ENCODE measurements around the gene LSM4.
"Not testable (repeated sequence)": the region's sequence is repeated elsewhere in the genome, so short reads cannot be mapped to it uniquely, and the experiment has no call there.

LSM4 gene

DNA sequence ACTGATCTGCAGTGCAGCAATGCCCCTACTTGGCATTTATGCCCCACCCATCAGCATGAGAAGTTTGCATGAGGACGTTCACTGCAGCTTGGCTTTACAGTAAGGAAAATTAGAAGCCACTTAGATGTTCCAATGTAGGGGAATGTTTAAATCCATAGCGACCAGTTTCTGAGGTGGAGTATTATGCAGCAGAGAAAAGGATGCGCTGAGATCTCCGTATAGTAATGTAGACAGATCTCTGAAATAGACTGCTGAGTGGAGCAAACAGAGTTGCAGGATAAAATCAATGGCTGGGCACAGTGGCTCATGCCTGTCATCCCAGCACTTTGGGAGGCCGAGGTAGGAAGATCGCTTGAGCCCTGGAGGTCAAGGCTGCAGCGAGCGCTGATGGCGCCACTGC, 27.6 kb upstream of the LSM4 start:
- peaks cover 2% of the 10 kb centered on the region for H3K36me3 ChIP-seq (ENCODE audit: control insufficient read depth, insufficient read depth, low read length)
- no peak overlapping the region for H3K4me3 ChIP-seq (ENCODE audit: low read length)
- H3K9ac ChIP-seq (ENCODE audit: low read length), result no peak overlapping the region
- H3K27me3 ChIP-seq (ENCODE audit: control insufficient read depth, insufficient read depth, low read length), result no peaks in the 10 kb centered on the region
- H3K27ac ChIP-seq (ENCODE audit: low read depth, low read length), result no peak overlapping the region
- H3K4me1 ChIP-seq (ENCODE audit: control insufficient read depth, insufficient read depth, low read length), result no peaks in the 10 kb centered on the region

DNA sequence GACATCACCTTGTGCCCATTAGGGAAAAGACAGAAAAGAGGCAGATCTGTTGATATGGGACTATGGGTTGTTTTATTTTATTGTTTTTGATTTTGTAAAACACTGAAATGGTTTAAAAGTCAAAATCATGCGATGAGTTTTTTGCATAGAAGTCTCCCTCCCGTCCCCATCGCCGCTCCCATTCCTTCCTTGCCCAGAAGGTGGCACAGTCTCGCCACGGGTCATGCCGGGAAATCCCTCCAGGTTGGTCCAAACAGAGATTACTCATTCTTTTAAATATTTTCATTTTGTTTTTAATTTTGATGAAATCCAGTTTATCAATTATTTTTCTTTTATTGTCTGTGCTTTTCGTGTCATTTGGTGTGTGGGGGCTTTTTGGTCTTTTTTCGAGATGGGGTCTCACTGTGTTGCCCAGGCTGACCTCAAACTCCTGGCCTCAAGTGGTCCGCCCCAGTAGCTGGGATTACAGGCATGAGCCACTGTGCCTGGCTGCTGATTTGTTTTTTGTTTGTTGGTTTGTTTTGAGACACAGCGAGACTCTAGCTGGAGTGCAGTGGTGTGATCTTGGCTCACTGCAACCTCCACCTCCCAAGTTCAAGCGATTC, 26.8 kb upstream of the LSM4 start:
- Histone ChIP-seq H3K4me3 (ENCODE audit: low read length) (no peak overlapping the region), H3K27me3 (ENCODE audit: control insufficient read depth, insufficient read depth, low read length) (no peaks in the 10 kb centered on the region), H3K27ac (ENCODE audit: low read depth, low read length) (no peak overlapping the region), H3K36me3 (ENCODE audit: control insufficient read depth, insufficient read depth, low read length) (peaks cover 5% of the 10 kb centered on the region), H3K4me1 (ENCODE audit: control insufficient read depth, insufficient read depth, low read length) (no peaks in the 10 kb centered on the region), H3K9ac (ENCODE audit: low read length) (no peak overlapping the region)

DNA sequence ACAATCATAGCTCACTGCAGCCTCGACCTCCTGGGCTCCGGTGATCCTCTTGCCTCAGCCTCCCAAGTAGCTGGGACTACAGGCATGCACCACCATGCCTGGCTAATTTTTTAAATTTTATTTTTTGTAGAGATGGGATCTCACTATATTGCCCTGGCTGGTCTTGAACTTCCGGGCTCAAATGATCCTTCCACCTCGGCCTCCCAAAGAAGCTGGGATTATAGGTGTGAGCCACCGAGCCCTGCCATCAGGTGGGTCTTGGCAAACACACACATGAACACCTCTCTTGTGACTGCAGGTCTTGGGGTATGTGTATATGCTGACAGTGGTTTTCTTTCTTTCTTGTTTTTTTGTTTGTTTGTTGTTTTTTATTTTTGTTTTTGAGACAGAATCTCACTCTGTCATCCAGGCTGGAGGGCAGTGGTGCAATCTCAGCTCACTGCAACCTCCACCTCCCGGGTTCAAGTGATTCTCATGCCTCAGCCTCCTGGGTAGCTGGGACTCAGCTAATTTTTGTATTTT, 26.0 kb upstream of the LSM4 start:
- H3K4me3 ChIP-seq (ENCODE audit: low read length); H3K36me3 ChIP-seq (ENCODE audit: control insufficient read depth, insufficient read depth, low read length); H3K27ac ChIP-seq (ENCODE audit: low read depth, low read length); H3K4me1 ChIP-seq (ENCODE audit: control insufficient read depth, insufficient read depth, low read length); H3K9ac ChIP-seq (ENCODE audit: low read length); H3K27me3 ChIP-seq (ENCODE audit: control insufficient read depth, insufficient read depth, low read length): not testable (repeated sequence)

DNA sequence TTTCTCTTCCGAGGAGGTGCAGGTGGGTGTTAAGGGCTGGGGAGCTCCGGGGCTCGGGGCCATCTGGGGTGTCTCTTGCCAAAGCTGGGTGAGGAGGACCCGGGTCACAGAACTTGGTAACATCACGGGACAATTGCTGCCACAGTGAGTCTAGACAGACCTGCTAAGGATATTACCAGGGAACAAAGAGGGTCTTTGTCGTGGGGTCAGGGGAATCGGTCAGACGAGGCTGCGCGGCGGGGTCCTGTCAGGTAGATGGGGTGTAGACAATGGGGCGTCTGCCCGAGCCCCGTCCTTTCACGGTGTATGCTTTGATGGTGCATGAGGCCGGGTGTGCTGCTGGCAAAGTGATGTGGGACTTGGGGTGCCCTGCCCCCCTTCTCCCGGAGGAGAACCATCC, 25.3 kb upstream of the LSM4 start:
- H3K36me3 ChIP-seq (ENCODE audit: control insufficient read depth, insufficient read depth, low read length), result peaks cover 5% of the 10 kb centered on the region
- H3K27me3 ChIP-seq (ENCODE audit: control insufficient read depth, insufficient read depth, low read length), result no peaks in the 10 kb centered on the region
- H3K4me1 ChIP-seq (ENCODE audit: control insufficient read depth, insufficient read depth, low read length), result no peaks in the 10 kb centered on the region
- no peak overlapping the region for H3K9ac ChIP-seq (ENCODE audit: low read length)
- no peak overlapping the region for H3K27ac ChIP-seq (ENCODE audit: low read depth, low read length)
- no peak overlapping the region for H3K4me3 ChIP-seq (ENCODE audit: low read length)

DNA sequence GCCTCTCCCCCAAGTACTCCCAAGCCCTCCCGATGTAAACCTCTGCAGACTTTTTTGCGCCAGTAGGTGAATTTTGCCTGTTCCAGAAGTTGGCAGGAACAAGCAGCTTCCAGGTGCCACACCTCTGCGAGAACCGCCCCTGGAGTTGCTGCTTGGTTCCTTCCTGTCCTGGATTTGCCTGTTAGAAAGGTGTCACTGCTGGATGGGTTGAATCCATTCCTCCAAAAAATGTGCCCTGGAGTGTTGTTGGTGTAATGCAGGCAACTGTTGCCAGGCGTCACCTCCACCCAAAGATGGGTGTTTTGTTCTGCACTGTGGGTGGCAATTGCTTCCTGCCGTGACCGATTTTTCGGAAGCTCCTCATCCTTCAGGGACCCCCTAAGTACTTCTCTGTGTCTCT, 23.2 kb upstream of the LSM4 start:
- Histone ChIP-seq H3K27me3 (ENCODE audit: control insufficient read depth, insufficient read depth, low read length) (no peaks in the 10 kb centered on the region), H3K27ac (ENCODE audit: low read depth, low read length) (no peak overlapping the region), H3K36me3 (ENCODE audit: control insufficient read depth, insufficient read depth, low read length) (peaks cover 5% of the 10 kb centered on the region), H3K4me1 (ENCODE audit: control insufficient read depth, insufficient read depth, low read length) (no peaks in the 10 kb centered on the region), H3K9ac (ENCODE audit: low read length) (no peak overlapping the region), H3K4me3 (ENCODE audit: low read length) (no peak overlapping the region)

DNA sequence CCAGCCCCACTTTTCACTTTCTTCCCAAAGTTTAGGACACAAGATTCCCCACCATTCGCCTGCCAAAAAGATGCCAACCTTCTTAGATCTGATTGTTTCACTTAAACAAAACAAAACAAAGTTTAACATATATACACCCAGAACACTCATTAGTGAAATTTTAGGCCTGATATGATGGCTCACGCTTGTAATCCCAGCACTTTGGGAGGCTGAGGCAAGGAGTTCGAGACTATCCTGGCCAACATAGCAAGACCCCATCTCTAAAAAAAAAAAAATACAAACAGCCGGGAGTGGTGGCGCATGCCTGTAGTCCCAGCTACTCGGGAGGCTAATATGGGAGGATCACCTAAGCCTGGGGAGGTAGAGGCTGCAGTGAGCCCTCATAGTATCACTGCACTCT, 22.4 kb upstream of the LSM4 start:
- H3K4me3 ChIP-seq (ENCODE audit: low read length), result no peak overlapping the region
- H3K9ac ChIP-seq (ENCODE audit: low read length), result no peak overlapping the region
- no peak overlapping the region for H3K27ac ChIP-seq (ENCODE audit: low read depth, low read length)
- H3K36me3 ChIP-seq (ENCODE audit: control insufficient read depth, insufficient read depth, low read length), result peaks cover 5% of the 10 kb centered on the region
- no peaks in the 10 kb centered on the region for H3K27me3 ChIP-seq (ENCODE audit: control insufficient read depth, insufficient read depth, low read length)
- no peaks in the 10 kb centered on the region for H3K4me1 ChIP-seq (ENCODE audit: control insufficient read depth, insufficient read depth, low read length)

DNA sequence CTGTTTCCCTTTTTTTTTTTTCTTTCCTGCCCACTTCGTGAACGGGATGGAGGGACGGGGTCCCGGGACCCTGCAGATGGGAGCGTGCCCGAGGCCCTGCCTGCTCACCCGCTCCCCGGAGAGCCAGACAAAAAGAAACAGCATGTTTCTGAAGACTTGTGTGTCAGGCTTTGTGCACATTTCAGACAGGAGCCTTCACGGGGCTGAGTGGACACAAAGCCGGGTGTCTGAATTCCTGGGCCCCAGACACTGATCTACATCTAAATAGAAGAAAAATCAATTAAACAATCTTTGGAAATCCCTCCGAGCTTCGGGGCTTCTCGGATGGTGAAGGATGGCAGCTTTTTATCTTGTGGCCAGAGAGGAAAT, 21.7 kb upstream of the LSM4 start:
- Histone ChIP-seq H3K36me3 (ENCODE audit: control insufficient read depth, insufficient read depth, low read length) (peaks cover 5% of the 10 kb centered on the region), H3K4me3 (ENCODE audit: low read length) (no peak overlapping the region), H3K9ac (ENCODE audit: low read length) (no peak overlapping the region), H3K4me1 (ENCODE audit: control insufficient read depth, insufficient read depth, low read length) (no peaks in the 10 kb centered on the region), H3K27me3 (ENCODE audit: control insufficient read depth, insufficient read depth, low read length) (no peaks in the 10 kb centered on the region), H3K27ac (ENCODE audit: low read depth, low read length) (no peak overlapping the region)

DNA sequence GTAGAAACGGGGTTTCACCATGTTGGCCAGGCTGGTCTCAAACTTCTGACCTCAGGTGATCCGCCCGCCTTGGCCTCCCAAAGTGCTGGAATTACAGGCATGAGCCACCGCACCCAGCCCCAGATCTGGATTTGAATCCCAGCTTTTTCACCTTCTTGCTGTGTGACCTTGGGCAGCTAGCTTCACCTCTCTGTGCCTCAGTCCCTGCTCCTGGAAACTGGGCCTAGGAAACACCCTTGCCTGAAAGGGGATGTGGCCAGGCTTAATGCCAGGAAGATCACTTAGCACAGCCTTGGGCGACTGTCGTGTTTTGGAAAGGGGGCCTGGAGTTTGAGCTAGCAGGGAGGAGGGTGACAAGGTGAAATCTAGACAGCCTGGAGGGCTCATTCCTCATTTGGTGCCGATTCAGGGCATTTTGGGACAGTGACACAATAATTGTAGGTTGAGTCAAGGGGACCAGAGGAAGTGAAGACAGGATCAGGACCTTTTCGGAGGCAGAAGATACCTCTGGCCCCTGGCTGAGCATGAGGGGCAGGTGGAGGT, 19.3 kb upstream of the LSM4 start:
- H3K27ac ChIP-seq (ENCODE audit: low read depth, low read length), result no peak overlapping the region
- H3K4me1 ChIP-seq (ENCODE audit: control insufficient read depth, insufficient read depth, low read length), result no peaks in the 10 kb centered on the region
- H3K36me3 ChIP-seq (ENCODE audit: control insufficient read depth, insufficient read depth, low read length), result peaks cover 5% of the 10 kb centered on the region
- no peak overlapping the region for H3K4me3 ChIP-seq (ENCODE audit: low read length)
- H3K9ac ChIP-seq (ENCODE audit: low read length), result no peak overlapping the region
- H3K27me3 ChIP-seq (ENCODE audit: control insufficient read depth, insufficient read depth, low read length), result no peaks in the 10 kb centered on the region

DNA sequence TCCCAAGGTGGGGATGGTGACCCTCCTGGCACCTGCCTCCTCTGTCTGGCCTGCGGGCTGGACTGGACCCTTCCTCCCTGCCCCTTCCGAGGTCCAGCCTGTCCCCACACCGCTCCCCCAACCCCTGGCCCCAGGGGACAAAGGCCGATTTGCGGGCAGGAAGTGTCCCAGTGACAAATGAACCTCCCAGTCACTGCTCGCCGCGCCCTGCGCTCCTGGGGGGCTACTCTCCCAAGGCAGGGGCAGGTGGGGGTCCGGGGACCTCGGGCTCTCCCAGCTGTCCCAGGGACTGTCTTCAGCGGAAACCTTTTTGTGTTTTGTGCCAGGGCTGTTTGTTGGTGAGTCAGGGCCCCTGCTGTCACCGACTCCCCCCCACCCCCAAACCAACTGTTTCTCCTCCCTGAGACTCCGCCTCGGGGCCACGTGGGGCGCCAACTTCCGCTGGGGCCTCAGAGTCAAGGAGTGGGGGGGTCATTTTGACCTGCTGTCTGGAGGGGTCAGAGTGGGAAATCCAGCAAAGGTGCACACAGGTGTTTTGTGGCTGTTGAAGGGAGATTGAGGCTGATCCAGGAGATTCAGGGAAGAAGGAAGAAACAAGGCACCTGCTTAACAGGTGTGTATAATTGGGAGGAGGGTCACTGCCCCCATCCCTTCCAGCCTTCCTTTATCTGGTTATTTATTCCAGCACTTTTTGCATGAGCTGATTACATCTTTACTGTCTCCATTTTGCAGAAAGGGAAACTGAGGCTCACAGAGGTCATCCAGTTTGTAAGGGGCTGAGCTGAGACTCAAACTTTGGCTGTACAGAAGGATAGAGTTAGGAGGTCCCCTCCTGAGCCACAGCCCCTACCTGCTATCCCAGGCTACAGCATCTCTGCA, 18.4 kb upstream of the LSM4 start:
- peak overlapping the region; percentile 78 for H3K4me3 ChIP-seq (ENCODE audit: low read length)
- peak overlapping the region; percentile 90 for H3K9ac ChIP-seq (ENCODE audit: low read length)
- H3K27ac ChIP-seq (ENCODE audit: low read depth, low read length), result peak overlapping the region; percentile 80
- peaks cover 5% of the 10 kb centered on the region for H3K36me3 ChIP-seq (ENCODE audit: control insufficient read depth, insufficient read depth, low read length)
- no peaks in the 10 kb centered on the region for H3K27me3 ChIP-seq (ENCODE audit: control insufficient read depth, insufficient read depth, low read length)
- H3K4me1 ChIP-seq (ENCODE audit: control insufficient read depth, insufficient read depth, low read length), result no peaks in the 10 kb centered on the region

DNA sequence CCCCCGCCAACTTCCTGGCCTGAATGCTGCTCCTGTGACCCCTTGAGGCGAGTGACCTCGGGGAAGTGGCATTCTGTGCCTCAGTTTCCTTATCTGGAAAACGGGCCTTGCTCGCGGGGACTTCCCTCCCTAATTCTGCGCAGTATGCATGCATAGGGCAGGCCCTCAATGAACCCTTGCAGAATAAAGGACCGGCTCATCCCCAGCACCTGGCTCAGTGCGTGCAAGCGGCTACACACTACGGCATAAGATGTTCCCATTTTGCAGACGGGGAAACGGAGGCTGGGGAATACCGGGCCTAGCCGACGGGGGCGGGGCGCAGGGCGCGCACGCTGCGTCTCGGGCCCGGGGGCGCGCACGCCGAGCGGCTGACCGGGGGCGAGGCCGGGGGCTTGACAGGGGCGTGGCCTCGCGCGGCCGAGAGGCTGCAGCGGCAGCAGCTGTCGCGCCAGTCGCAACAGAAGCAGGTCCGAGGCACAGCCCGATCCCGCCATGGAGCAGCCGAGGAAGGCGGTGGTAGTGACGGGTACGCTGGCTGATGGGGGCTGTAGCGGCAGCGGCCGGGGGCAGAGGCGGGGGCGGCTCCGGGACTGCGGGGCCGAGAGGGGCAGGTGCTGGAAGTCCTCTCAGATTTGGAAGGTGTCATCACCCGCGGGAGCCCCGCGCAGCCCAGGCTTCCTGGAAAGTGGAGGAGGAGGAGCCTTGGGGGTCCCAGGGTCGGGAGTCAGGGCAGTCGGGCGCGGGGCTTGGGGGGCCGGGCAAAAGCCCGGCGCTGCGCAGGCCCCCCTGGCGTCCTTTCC, 17.5 kb upstream of the LSM4 start, which contains the start of gene PGPEP1:
TSS of gene PGPEP1 (plus strand) at position 409 of the 800 bp plus-strand sequence. CDS start at position 493, 84 bp downstream.
- H3K4me3 ChIP-seq (ENCODE audit: low read length), result peak within 1 kb of the TSS; percentile 78
- H3K9ac ChIP-seq (ENCODE audit: low read length), result peak within 1 kb of the TSS; percentile 90
- H3K4me1 ChIP-seq (ENCODE audit: control insufficient read depth, insufficient read depth, low read length), result no peaks in the 10 kb centered on the region
- peak within 1 kb of the TSS; percentile 80 for H3K27ac ChIP-seq (ENCODE audit: low read depth, low read length)
- H3K36me3 ChIP-seq (ENCODE audit: control insufficient read depth, insufficient read depth, low read length), result peaks cover 3% of the 10 kb centered on the region
- no peaks in the 10 kb centered on the region for H3K27me3 ChIP-seq (ENCODE audit: control insufficient read depth, insufficient read depth, low read length)

DNA sequence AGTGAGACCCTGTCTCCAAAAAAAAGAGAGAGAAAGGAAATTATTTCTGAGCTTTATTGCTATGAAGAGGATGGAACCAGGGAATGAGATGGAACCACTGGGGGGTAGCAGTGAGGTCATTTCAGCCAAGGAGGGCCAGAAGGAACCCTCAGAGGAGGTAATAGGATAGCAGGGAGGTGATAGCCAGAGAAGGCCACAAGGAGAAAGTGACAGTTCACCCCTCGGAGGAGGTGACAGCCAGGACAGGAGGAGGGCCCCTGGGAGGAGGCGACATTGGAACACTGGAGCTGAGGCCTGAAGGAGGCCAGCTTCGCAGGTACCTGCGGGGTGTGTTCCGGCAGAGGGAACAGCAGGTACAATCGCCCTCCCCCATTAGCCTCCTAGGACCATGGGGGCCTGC, 16.8 kb upstream of the LSM4 start:
- Histone ChIP-seq H3K27ac (ENCODE audit: low read depth, low read length) (no peak overlapping the region), H3K27me3 (ENCODE audit: control insufficient read depth, insufficient read depth, low read length) (no peaks in the 10 kb centered on the region), H3K4me1 (ENCODE audit: control insufficient read depth, insufficient read depth, low read length) (no peaks in the 10 kb centered on the region), H3K4me3 (ENCODE audit: low read length) (peak overlapping the region; percentile 78), H3K36me3 (ENCODE audit: control insufficient read depth, insufficient read depth, low read length) (peaks cover 1% of the 10 kb centered on the region), H3K9ac (ENCODE audit: low read length) (no peak overlapping the region)

DNA sequence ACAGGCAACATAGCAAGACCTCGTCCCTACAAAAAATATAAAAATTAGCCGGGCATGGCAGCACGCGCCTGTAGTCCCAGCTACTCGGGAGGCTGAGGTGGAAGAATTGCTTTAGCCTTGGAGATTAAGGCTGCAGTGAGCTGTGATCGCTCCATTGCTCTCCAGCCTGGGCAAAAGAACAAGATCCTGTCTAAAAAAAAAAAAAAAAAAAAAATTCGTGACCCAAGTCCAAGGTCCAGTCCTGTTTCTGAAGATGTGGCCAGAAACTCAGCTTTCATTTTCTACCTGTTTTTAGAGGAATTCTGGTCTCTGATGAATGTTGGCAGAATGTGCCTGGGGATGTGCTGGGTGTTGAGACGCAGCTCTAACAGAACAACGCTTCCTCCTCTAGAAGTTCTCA, 15.7 kb upstream of the LSM4 start:
- H3K4me3 ChIP-seq (ENCODE audit: low read length), result no peak overlapping the region
- no peak overlapping the region for H3K9ac ChIP-seq (ENCODE audit: low read length)
- no peaks in the 10 kb centered on the region for H3K4me1 ChIP-seq (ENCODE audit: control insufficient read depth, insufficient read depth, low read length)
- no peaks in the 10 kb centered on the region for H3K27me3 ChIP-seq (ENCODE audit: control insufficient read depth, insufficient read depth, low read length)
- no peaks in the 10 kb centered on the region for H3K36me3 ChIP-seq (ENCODE audit: control insufficient read depth, insufficient read depth, low read length)
- H3K27ac ChIP-seq (ENCODE audit: low read depth, low read length), result no peak overlapping the region

Measured in rectal smooth muscle tissue (tissue), 1 donor.